Endothelial cell of umbilical vein (primary cell): ENCODE data around the gene IL1R2. TPM values are rescaled to one million over a fixed set of nuclear protein-coding genes. Genes with fewer than 3 reads are reported as not detected.

Source experiments
- BruUV-seq: library from RNA; stranded (reverse); fragments of 400-500 nt; replicated peaks from 2 replicates; lab custom pipeline; 2021; lab: Mats Ljungman, UMichigan
- CTCF ChIA-PET: fragments of 300-600, 350-600 bp; sonication (Branson Sonifier 250); formaldehyde crosslinking; loops from one replicate; lab custom pipeline; 2021; ENCODE audit warnings: antibody characterized with exemption, inconsistent platforms; lab: Charles Lee
- POLR2A ChIA-PET: fragments of 300-600, 350-600 bp; sonication (Branson Sonifier 250); formaldehyde crosslinking; loops from one replicate; lab custom pipeline; 2021; ENCODE audit warnings: antibody characterized with exemption, inconsistent platforms; lab: Charles Lee
- DNase-seq: peaks from one replicate; pipeline ENCODE4 v3.0.0-alpha.2; 2011; ENCODE audit warnings: low read depth, low spot score
- FAIRE-seq: peaks from 2 replicates; lab custom pipeline; 2011; peaks lifted over from hg19 to GRCh38; lab: Jason Lieb, UNC
- H2AFZ ChIP-seq: 2 replicates; pipeline ENCODE4 v1.6.0; 2012; ENCODE audit warnings: low read depth, low read length, control low read depth, inconsistent platforms
- H3K27ac ChIP-seq: 2 replicates; pipeline ENCODE4 v1.5.1; 2011; ENCODE audit warnings: low read depth, mild to moderate bottlenecking, control low read depth, low read length, moderate library complexity; ENCODE audit not compliant: insufficient read depth
- H3K27me3 ChIP-seq, 2 experiments: 2 replicates each; pipeline versions ENCODE4 v1.6.0 to v1.6.1; 2011; ENCODE audit warnings: low read length in 2 of 2, mixed read lengths in 1 of 2; ENCODE audit not compliant: control insufficient read depth in 2 of 2, insufficient read depth in 2 of 2
- H3K36me3 ChIP-seq, 2 experiments: 2 replicates in 1 of 2; 3 replicates in 1 of 2; pipeline ENCODE4 v1.5.1; 2011; ENCODE audit warnings: low read length in 2 of 2, mild to moderate bottlenecking in 1 of 2, moderate library complexity in 1 of 2; ENCODE audit not compliant: control insufficient read depth in 2 of 2, insufficient read depth in 2 of 2; ENCODE audit errors: extremely low read depth in 1 of 2
- H3K4me1 ChIP-seq: 3 replicates; pipeline ENCODE4 v1.5.1; 2011; ENCODE audit warnings: mild to moderate bottlenecking, low read length; ENCODE audit not compliant: control insufficient read depth, insufficient read depth; ENCODE audit errors: extremely low read depth
- H3K4me2 ChIP-seq: 2 replicates; pipeline ENCODE4 v1.6.1; 2011; ENCODE audit warnings: low read length, control low read depth, mixed read lengths; ENCODE audit not compliant: insufficient read depth
- H3K4me3 ChIP-seq, 3 experiments: fragments of 200-600 bp in 1 of 3; sonication (generic), shearing (Covaris generic) in 1 of 3; replicated peaks in 1 of 3; 2 replicates each; pipeline ENCODE4 v1.5.1; 2011 to 2016; ENCODE audit warnings: control low read depth in 3 of 3, low read length in 3 of 3, mild to moderate bottlenecking in 2 of 3, inconsistent platforms in 1 of 3, low read depth in 1 of 3, moderate library complexity in 1 of 3; ENCODE audit not compliant: insufficient read depth in 1 of 3
- H3K79me2 ChIP-seq: 2 replicates; pipeline ENCODE4 v1.6.0; 2012; ENCODE audit warnings: low read length, inconsistent platforms; ENCODE audit not compliant: control insufficient read depth, insufficient read depth
- H3K9ac ChIP-seq: replicated peaks from 2 replicates; pipeline ENCODE3; 2011; ENCODE audit warnings: low read length, control low read depth; ENCODE audit not compliant: insufficient read depth; ENCODE audit errors: extremely low read depth
- H3K9me1 ChIP-seq: replicated peaks from 3 replicates; pipeline ENCODE4 v1.6.0; 2011; ENCODE audit warnings: mild to moderate bottlenecking, low read length; ENCODE audit not compliant: control insufficient read depth, insufficient read depth; ENCODE audit errors: extremely low read depth
- H3K9me3 ChIP-seq: replicated peaks from 2 replicates; pipeline ENCODE4 v1.5.1; 2012; ENCODE audit warnings: low read length, inconsistent platforms; ENCODE audit not compliant: control insufficient read depth, insufficient read depth
- H4K20me1 ChIP-seq: replicated peaks from 2 replicates; pipeline ENCODE3; 2011; ENCODE audit warnings: mild to moderate bottlenecking, low read length; ENCODE audit not compliant: control insufficient read depth, insufficient read depth; ENCODE audit errors: extremely low read depth
- EZH2 ChIP-seq: IDR thresholded peaks from 2 replicates; pipeline ENCODE4 v1.6.1; 2012; ENCODE audit warnings: borderline replicate concordance, low read depth, mild to moderate bottlenecking, moderate library complexity, low read length, inconsistent platforms; ENCODE audit not compliant: severe bottlenecking
- FOS ChIP-seq: IDR thresholded peaks from 2 replicates; pipeline ENCODE4 v1.6.1; 2011; ENCODE audit warnings: mild to moderate bottlenecking, low read length, moderate library complexity, borderline replicate concordance; ENCODE audit not compliant: insufficient read depth
- GATA2 ChIP-seq: IDR thresholded peaks from 2 replicates; pipeline ENCODE4 v1.7.0; 2011; ENCODE audit warnings: low read depth, mild to moderate bottlenecking, moderate library complexity, mixed read lengths, low read length; ENCODE audit not compliant: insufficient read length, insufficient read depth
- JUN ChIP-seq: IDR thresholded peaks from 2 replicates; pipeline ENCODE4 v1.6.1; 2011; ENCODE audit warnings: borderline replicate concordance, low read depth; ENCODE audit not compliant: insufficient read length, insufficient read depth
- MYC ChIP-seq: IDR thresholded peaks from one replicate; pipeline ENCODE4 v1.6.1; 2011; ENCODE audit warnings: mild to moderate bottlenecking, low read depth, low read length
- POLR2A ChIP-seq: IDR thresholded peaks from 2 replicates; pipeline ENCODE4 v1.6.1; 2012; ENCODE audit warnings: low read depth, mild to moderate bottlenecking, control low read depth, low read length
- POLR2AphosphoS5 ChIP-seq: IDR thresholded peaks from 2 replicates; pipeline ENCODE4 v1.6.1; 2012; ENCODE audit warnings: low read depth, mild to moderate bottlenecking, control low read depth, low read length, moderate library complexity; ENCODE audit not compliant: insufficient read depth
- dilution Hi-C: fragments of 300-500 bp; cut with MboI; formaldehyde crosslinking; loops from one replicate; pipeline ENCODE4 v1.15.0; 2019; ENCODE audit warnings: low sequenced_read_pairs; ENCODE audit not compliant: extremely low pct_ligation_motif_present
- intact Hi-C: fragments of 100-400 bp; cut with micrococcal nuclease; formaldehyde crosslinking; loops from one replicate; pipeline ENCODE4 v1.10.0; 2022
- polyA plus RNA-seq, 4 experiments: library from polyadenylated mRNA; depleted of rRNA in 3 of 4; stranded (reverse) in 3 of 4; unstranded in 1 of 4; fragments of >200 nt; gene quantifications; 2 replicates each; pipeline versions ENCODE4 v1.2.1 to v1.2.3, GENCODE V29; 2011 to 2012; ENCODE audit warnings: missing spikeins in 1 of 4
- total RNA-seq: library from RNA; stranded (reverse); gene quantifications from 2 replicates; pipeline ENCODE4 v1.2.3, GENCODE V29; 2021
- TF ChIP-seq, protein P1 (sequence below), 2 donors: IDR thresholded peaks; 1 replicate in 1 of 2; 2 replicates in 1 of 2; pipeline ENCODE4 v1.5.1; 2011; ENCODE audit warnings: low read length in 2 of 2, mild to moderate bottlenecking in 2 of 2, moderate library complexity in 2 of 2, control low read depth in 1 of 2, inconsistent platforms in 1 of 2, low read depth in 1 of 2; ENCODE audit not compliant: insufficient read depth in 1 of 2; ENCODE audit errors: extremely low read depth in 1 of 2
- TF ChIP-seq, protein P2 (sequence below): IDR thresholded peaks from 2 replicates; pipeline ENCODE4 v1.6.1; 2011; ENCODE audit not compliant: insufficient read depth, insufficient read length

Gene IL1R2
- total and polyA plus RNA-seq, 2 donors (not counting 3 experiments of a cell fraction or from before 2014, with no cell fraction given) = not detected

DNA sequence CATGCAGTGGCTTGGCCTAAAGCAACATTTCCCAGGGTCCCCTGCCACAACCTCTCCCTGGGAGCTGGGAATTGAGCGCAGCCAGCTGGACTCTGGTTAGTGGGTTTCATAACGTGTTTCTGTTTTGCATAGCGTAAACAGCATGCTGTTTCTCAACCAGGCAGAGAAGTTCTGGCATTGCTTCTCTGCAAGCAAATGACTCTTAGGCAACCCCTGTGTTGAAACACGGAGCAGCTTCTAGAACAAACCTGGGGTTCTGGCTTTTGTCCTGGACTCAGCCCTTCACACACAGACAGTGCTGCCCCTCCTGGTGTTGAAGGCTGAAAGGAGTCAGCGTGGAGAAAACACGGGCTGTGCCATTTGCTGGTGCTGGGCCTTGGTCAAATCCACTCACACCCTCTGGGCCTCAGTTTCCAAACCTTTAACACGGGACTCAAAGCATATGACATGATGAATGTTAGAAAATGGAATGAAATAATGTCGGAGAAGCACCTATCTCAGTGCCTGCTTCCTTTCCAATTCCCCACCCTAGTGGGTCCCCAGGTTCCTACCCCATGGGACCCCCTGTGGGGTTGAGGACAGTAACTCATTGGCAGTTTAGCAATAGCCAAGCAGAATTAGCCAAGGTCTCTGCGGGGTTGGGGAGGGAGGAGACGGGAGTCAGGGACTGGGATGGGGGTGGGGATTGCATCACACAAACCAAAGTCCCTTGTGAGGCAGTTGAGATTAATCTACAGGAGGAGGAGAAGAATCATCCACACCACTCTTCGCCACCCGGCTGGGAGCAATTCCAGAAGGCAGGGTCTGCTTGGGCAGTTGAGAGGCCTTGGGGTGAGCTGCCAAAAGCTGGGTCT, 30.2 kb upstream of the IL1R2 start:
- H3K9me1 ChIP-seq = no peaks in the 10 kb centered on the region
- no peak overlapping the region for H3K27ac ChIP-seq
- no peak overlapping the region for H2AFZ ChIP-seq
- DNase-seq (no peak), FAIRE-seq (no peak)
- no peaks in the 10 kb centered on the region for H3K79me2 ChIP-seq
- H3K4me2 ChIP-seq = no peak overlapping the region
- no peaks in the 10 kb centered on the region for H3K4me1 ChIP-seq
- ChIA-PET CTCF (no interaction called here), POLR2A (no interaction called here)
- H3K9ac ChIP-seq = no peak overlapping the region
- no peaks in the 10 kb centered on the region for H4K20me1 ChIP-seq
- no peak overlapping the region for H3K4me3 ChIP-seq
- peaks cover 3 to 19% of the 10 kb centered on the region in 2 experiments for H3K27me3 ChIP-seq
- intact Hi-C loops = no loop called here
- no peaks in the 10 kb centered on the region for H3K9me3 ChIP-seq
- TF ChIP-seq GATA2 (no peak), POLR2A (no peak), FOS (no peak), MYC (no peak), JUN (no peak), EZH2 (no peak), POLR2AphosphoS5 (no peak)
- TF ChIP-seq, protein P1, sequence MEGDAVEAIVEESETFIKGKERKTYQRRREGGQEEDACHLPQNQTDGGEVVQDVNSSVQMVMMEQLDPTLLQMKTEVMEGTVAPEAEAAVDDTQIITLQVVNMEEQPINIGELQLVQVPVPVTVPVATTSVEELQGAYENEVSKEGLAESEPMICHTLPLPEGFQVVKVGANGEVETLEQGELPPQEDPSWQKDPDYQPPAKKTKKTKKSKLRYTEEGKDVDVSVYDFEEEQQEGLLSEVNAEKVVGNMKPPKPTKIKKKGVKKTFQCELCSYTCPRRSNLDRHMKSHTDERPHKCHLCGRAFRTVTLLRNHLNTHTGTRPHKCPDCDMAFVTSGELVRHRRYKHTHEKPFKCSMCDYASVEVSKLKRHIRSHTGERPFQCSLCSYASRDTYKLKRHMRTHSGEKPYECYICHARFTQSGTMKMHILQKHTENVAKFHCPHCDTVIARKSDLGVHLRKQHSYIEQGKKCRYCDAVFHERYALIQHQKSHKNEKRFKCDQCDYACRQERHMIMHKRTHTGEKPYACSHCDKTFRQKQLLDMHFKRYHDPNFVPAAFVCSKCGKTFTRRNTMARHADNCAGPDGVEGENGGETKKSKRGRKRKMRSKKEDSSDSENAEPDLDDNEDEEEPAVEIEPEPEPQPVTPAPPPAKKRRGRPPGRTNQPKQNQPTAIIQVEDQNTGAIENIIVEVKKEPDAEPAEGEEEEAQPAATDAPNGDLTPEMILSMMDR (IDR thresholded peaks at IDR 0.05; ENCODE audit: extremely low read depth in 1 of 2, insufficient read depth in 1 of 2, low read depth in 1 of 2, low read length in 2 of 2) = no peak
- TF ChIP-seq, protein P2, sequence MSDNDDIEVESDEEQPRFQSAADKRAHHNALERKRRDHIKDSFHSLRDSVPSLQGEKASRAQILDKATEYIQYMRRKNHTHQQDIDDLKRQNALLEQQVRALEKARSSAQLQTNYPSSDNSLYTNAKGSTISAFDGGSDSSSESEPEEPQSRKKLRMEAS = no peak
- dilution Hi-C loops = no loop called here
- BruUV-seq = no TSS peak
- no peaks in the 10 kb centered on the region for H3K36me3 ChIP-seq
